ENCODE results near the gene CRADD.
"Not testable (repeated sequence)": the region's sequence is repeated elsewhere in the genome, so short reads cannot be mapped to it uniquely, and the experiment has no call there.

Gene CRADD

DNA sequence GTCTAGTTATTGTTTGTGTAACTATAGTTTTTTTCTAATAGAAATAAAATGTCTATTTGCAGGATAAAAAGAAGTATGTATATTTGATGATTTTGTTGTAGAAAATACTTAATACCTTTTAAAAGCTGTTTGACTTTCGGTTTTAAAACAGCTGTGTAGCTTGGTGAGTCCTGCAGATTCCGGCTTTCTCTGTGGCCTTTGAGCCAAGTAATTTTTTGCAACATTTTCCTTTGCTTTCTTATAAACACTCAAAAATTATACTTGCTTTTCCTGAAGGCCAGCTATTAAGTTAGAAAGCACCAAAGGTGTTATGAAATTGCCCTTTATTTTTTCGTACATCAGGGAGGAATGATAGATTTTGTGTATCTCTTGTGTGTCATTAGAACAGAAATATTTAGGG is 63.6 kb downstream of the CRADD start:
- no peak for FAIRE-seq

GRCh38 chr12:93741659-93742109 is 64.5 kb downstream of the CRADD start:
- no peak for FAIRE-seq

DNA sequence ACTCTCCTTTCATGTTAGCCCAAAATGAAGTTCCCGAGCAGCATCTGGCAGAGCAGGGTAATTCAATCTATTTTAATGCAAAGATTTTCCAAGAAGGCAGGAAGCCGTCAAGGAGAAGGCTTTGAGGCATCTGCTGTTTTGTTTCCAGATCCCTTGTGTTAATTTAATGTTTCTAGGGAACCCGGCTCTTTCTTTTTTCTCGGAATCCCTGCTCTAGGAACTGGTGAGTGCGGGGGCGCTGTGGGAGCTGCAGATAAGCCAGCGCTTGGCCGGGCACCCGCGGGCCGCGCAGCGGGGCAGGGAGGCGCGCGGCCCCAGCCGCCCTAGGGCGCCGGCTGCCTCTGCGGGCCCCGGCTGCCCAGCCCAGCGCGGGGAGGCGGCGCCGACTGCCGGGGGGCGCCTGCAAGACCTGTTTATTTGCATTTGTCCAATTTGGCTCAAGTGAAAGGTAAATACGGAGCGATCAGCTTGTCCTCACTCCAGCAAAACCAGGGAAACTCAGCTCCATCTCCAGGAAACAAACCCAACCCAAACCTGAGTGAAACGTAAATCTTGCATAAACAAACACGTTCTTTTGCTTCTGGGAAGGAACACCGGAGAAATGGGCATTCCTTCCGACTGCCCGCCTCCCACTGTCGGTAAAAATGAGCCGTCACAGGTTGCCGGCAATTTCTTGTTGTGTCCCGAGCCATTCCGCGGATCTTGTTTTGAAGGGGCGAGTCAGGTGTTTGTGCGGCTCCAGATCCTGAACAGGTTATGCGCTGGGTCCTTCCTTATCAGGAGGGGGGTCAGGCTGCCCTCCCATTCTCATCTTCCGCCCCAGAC is 65.1 kb downstream of the CRADD start:
- no peak for FAIRE-seq

DNA sequence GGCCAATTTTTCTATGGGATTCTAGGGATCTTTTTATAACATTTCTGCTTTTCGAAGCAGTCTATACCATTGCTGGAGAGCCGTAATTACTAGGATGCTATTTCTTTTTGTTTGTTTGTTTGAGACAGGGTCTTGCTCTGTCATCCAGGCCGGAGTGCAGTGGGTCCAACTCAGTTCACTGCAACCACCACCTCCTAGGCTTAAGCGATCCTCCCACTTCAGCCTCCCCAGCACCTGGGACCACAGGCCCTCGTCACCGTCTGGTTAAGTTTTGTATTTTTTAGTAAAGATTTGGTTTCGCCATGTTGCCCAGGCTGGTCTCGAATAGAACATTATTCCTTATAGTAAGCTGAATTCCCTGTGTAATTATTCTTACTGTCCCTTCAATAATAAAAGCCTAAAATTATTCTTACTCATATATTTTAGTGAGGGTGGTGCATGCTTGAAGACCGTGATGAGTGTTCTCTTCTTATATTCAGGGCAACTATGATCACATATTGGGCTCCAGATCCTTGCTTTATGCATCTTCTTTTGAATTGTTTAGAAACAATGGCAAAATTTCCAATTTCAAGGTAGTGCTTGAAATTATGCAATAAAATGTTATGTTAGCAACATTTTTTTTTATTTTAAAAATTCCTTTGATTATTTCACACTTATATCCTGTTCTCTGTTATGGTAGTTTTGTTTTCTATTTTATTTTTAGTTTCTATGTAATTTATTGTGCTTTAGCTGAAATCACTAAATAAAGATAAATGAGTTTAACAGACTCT is 66.2 kb downstream of the CRADD start:
- peak; percentile 37 for FAIRE-seq

DNA sequence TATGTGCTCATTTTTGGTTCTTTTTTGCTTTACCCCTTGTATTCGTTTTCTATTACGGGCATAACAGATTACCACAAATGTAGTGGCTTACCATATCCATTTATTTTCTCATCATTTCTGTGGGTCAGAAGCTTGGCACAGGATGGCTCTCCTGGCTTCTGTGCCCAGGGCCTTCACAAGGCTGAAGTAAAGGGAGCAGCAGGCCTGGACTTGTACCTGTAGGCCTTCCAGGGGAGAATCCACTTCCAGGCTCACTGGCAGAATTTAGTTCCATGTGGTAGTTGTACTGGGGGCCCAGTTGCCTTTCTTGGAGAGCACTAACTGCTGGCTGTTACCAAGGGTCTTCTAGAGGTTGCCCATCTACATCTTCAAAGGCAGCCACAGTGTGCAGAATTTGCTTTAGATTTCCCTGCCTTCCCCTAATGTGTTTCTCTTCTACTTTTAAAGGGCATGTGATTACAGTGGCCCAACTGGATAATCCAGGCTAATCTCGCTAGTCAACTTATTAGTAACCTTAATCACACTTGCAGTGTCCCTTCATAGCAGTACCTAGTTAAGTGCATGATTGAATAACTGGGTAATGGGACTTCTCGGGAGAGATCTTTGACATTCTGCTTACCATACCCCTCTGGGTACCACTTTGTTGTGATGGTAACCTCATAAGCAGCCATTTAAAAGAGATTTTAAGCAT is 67.0 kb downstream of the CRADD start:
- FAIRE-seq = no peak

- FAIRE-seq = no peak
These were observed 68.1 kb downstream of the CRADD start for GRCh38 chr12:93745286-93745685.

GRCh38 chr12:93746572-93747168 is 69.5 kb downstream of the CRADD start:
- no peak for FAIRE-seq

DNA sequence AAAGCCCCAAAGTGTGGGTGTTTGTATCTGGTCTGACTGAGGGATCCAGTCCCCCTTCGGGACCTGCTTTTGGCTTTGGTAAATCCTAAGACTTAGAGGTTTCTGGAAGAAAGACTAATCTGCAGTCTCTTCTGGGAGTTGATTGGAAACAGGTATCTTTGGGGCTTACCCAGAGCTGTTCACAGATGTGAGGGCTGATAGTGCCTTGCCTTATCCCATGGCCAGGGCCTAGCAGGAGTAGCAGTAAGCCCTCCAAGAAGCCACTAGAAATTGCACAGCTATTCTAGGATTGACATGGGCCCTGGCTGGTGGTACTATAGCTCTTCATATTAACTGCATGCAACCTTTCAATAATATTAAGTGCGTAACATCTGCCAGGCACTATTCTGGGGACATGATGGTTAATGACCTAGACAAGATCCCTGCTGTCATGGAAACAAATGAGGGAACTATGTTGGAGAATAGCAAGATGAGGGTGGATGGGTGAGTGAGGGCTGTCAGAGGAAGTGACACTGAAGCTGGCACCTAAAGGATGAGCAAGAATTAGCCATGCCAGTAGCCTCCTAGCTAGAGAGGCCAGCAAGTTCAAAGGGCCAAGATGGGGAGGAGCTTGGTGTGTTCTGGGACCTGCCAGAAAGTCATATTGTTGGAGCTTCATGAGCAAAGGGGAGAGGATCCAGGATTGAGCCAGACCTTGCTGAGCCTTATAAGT is 71.7 kb downstream of the CRADD start:
- FAIRE-seq = no peak

DNA sequence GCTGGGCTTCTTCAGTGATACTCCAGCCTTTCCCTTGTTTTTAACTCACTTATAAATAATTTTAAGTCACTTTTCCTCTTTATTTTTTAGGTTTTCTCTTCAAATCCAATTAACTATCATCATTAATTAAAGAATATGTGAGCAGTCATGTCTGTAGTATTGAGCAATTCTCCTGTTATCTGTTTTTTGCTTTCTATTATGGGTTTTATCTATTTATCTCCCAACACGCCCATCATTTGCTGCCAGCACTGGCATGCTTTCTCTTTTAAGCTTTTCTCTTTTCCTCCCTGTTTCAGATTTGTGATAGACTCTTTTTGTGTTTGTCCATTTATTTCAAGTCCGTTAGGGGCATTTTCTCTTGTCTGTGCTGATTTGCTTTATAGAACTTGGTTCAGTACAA is 72.3 kb downstream of the CRADD start:
- no peak for FAIRE-seq

DNA sequence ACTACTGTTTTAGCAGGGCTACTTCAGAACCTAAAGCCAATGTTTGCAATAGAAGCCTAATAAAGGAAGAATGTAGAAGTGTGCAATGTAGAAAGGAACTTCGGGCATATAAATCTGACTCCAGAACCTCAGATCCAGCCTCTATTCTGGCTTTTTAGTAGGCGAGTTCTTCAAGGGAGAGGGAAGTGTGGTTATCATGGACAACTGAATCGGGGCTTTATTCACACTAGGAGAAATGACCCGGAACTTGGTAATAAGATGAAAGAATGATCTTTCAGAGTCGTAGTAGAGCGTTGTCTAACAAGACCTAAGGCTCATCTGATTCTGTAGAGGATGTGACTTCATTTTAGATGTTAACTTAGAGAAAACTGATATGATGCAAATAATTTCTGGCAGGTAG is 72.9 kb downstream of the CRADD start:
- no peak for FAIRE-seq

DNA sequence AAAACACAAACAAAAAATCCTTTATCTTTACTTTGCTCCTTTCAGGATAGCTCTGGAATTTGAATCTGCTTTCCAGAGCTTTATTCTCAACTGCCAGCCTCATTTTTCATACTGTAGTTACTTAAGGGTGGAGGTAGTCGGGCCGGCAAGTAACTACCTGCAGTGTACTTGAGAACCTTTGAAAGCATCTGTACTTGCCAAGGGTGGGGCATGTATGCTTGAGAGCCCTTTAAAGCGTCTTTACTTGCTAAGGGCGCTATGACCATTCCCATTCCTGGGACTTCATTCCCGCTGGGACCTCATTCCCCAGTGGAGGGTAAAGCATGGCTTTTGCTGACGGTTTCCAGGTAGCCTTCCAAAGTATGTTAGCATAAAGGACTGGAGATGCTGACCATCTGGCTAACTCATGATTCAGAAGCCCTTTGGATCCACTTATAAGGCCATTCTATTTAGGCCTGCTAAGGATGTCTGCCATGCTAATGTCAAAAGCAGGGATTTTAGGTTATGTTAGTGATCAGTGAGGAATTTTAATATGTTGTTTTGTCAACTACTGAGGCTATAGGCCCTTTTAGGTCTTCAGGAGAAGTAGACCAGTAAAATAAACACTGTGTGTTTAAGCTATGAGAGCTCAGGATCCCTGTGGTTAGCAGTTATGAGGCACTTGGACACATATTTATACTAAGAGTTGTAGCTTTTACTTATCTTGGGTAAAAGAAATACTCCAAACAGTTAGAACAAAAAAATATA is 74.9 kb downstream of the CRADD start:
- no peak for FAIRE-seq

DNA sequence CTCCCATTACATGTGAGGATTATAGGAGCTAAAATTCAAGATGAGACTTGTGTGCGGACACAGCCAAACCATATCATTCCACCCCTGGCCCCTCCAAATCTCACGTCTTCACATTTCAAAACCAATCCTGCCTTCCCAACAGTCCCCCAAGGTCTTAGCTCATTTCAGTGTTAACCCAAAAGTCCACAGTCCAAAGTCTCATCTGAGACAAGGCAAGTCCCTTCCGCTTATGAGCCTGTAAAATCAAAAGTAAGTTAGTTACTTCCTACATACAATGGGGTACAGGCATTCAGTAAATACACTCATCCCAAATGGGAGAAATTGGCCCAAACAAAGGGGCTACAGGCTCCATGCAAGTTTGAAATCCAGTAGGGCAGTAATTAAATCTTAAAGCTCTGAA is 76.1 kb downstream of the CRADD start:
- no peak for FAIRE-seq

- FAIRE-seq = no peak
These were observed 76.8 kb downstream of the CRADD start for GRCh38 chr12:93753838-93754429.

- not testable (repeated sequence) for FAIRE-seq
These were observed 77.7 kb downstream of the CRADD start for GRCh38 chr12:93754859-93755258.

DNA sequence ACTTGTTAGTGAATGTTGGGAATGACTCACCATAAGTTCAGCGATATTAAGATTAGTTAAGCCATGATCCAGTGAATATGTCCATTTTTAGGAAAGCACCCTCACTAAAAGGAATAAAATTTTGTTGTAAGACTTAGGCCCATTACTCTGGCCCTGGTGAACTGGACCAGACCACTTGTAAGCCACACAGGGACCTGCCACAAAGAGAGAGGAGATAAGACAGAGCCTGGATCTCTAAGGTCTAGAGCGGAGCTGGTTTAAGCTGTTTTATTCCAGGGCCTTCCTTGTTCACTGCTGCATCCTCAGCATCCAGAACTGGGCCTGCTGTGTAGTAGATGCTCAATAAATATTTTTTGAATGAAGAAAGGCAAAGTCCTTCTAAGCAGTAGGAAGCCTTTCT is 79.1 kb downstream of the CRADD start:
- FAIRE-seq = no peak

DNA sequence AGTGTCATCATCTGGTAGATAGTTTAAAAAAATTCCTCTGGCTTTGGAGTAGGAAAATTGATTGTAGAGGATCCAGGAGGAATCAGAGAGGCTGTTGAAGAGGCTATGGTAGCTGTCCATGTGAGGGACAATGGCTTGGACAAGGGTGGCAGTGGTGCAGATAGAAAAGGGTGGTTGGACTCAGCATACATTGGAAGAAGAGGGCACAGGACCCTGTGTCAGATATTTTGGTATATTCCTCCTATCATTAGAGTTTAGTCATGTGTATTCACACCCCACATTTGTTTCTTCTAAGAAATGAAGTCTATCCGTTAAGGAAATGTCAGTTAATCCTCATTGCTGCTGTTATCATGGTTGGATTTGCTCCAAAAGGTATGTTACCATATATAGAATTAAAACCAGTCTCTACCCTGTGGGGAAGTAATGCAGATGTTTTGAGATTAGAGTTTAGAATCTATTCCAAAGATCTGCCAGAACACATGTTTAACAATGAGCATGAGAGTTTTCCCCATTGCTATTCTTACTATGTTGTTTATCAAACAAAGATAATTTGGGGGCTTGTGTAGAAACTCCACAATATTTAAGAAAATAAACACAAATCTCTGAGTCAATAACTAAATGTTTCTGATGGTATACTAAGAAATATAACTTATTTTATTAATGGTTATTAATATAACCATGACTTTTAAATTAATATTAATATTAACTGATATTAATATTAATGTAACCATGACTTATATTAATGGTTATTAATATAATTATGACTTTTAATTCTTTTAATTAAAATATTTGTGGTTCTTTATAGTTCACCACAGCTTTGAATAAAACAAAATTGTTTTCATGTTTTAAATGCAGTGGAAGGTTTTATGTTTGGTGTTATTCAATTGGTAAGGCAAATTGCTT is 80.9 kb downstream of the CRADD start:
- peak; percentile 78 for FAIRE-seq

GRCh38 chr12:93758801-93759373 is 81.7 kb downstream of the CRADD start:
- FAIRE-seq = no peak

GRCh38 chr12:93759512-93760081 is 82.4 kb downstream of the CRADD start:
- no peak for FAIRE-seq

DNA sequence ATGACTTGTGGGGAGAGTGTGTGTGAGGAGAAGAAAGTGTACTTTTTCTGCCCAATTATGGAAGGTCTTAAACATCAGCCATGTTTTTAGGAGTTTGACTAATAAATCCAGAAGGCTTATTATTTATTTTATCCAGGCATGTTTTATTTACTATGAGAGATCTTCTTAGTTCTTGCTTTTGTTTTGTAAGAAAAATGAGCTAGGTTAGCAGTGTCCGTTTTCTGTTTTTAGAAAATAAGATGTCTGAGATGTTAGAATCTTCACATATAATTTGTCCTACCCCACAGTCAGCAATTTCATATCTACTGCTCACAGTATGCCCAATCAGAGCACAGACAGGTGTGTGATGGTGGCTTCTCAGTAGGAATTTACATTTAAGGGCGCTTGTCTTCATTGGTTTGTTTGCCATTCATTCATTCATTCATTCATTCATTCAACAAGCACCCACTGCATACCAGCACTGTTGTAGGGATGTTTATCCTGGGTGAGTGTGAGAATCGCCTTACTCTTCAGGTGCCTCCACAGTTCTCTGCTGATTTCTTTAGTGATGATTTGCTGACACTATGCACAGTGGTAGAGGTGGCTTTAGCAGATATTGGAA is 83.2 kb downstream of the CRADD start:
- peak; percentile 50 for FAIRE-seq

All from endometrium (tissue), 2 donors.